Fibroblast of gingiva (primary cell): ENCODE results near the gene SLX9.
A peak's percentile ranks its signal among the peaks of the same experiment; 100 is the strongest.

Experiments
- DNase-seq: peaks from one replicate; pipeline ENCODE4 v3.0.0-alpha.2; 2011; ENCODE audit warnings: low read depth

Gene SLX9

GRCh38 chr21:44991538-44992483 lies 52.0 kb downstream of the SLX9 start:
- DNase-seq, result no peak

DNA sequence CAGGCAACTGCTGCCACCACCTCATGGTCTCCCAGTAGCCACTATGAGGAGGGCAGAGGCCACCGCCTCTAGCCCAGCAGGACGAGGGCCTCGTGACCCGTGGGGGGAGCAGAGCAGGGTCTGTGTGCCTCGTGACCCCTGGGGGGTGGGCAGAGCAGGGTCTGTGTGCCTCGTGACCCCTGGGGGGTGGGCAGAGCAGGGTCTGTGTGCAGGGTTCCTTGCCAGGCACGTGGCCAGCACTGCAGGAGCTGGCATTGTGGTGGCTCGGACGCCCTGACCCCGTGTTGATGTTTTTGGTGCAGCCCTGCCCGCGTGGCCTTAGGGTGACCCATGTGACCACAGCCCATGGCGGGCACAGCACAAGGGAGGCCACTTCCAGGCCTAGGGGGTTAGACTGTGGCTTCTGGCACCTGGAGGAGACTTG lies 52.8 kb downstream of the SLX9 start:
- no peak for DNase-seq

- DNase-seq, result no peak
These were observed 53.7 kb downstream of the SLX9 start for GRCh38 chr21:44993321-44994046.

DNA sequence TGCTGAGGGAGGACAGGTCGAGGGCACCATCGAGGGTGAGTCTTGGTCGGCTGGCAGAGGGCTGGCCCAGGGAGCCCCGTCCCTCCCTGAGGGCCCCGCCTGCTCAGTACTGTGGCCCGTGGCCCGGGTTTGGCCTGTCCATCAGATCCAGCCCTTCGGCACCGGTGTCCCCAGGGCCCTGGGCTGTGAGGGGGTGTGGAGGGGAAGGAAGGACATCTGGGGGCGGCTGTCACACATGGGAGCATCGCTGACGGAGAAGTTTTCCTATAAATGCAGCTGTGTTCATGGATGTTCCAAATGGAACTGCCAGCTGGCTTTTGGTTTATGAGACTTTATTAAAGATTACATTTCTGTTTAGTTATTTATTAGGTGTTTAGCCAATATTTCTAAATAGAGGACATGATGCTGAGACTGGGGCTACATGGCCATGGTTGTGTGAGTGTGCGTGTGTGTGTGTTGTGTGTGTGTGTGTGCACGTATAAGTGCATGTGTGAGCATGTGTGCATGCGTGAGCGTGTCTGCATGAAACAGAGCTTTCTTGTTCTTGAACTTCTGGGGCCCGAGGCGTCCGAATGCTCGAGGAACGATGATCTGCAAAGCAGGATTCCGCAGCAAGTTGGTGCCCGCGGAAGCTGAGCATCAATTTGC lies 54.3 kb downstream of the SLX9 start:
- DNase-seq, result no peak

GRCh38 chr21:44994695-44995342 lies 55.0 kb downstream of the SLX9 start:
- peak; percentile 59 for DNase-seq

DNA sequence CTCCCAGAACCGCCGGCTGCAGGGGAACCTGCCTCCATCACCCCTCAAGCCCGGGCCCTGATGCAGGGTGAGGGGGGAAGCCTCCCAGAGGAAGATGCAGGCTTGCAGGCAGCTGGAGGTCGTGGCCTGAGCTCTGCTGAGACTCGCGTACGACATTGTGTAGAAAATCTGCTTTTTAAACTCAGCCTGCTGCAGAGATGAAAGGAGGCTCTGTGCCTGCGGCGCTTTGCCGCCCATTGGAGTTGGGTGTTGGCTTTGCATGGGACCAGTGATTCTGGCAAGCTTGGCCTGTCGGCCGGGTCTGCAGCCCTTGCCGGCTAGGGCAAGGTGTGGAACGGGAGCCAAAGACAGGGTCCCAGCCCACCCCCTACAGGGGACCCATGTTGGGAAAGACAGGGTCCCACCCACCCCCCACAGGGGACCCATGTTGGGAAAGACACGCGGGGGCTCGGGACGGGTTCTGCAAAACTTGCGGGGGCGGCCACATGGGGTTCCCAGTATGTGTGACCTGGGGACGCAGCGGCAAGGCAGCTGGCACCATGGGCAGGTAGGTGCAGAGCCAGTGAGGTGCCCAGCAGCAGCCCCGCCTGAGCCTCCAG lies 55.6 kb downstream of the SLX9 start:
- DNase-seq, result no peak

DNA sequence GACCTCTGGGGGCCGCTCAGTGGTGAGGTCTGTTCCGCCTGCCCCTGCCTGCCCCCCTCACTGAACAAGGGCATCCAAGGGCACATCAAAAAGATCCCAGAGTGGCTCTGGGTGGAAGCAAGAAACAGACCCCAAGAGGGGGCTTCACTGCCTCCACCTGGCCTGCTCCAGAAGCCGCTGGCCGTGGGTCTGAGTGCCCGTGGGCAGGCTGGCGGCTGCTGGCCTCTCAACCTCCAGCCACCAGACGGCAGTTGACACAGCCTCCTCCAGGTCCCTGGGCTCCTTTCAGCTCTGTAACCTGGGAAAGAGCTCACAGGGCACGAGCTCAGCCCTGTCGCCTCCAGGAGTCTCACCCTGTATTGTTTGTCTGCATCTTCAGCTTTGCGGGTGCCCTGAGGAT lies 56.3 kb downstream of the SLX9 start:
- DNase-seq, result no peak

DNA sequence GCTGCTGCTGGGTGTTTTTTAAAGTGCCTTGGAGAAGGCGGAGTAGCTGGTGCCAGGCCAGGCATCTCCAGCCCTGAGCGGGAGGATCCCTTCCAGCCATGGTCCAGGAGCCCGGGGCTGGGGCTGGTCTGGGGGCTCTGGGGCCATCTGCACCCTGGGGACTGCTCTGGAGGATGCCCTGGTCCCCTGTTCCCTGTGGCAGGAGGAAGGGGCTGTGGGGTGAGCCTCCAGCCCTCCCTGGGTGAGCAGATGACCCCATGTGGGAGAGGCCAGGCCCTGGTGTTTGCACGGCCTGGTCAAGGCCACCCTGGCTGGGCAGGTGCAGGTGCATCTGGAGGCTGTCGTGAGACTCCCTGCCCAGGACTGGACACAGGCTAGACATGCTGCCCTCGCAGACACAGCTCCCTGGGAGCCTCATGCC lies 56.7 kb downstream of the SLX9 start:
- DNase-seq, result no peak

GRCh38 chr21:44996983-44997936 lies 57.4 kb downstream of the SLX9 start:
- no peak for DNase-seq

GRCh38 chr21:44998086-44998620 lies 58.3 kb downstream of the SLX9 start:
- no peak for DNase-seq

DNA sequence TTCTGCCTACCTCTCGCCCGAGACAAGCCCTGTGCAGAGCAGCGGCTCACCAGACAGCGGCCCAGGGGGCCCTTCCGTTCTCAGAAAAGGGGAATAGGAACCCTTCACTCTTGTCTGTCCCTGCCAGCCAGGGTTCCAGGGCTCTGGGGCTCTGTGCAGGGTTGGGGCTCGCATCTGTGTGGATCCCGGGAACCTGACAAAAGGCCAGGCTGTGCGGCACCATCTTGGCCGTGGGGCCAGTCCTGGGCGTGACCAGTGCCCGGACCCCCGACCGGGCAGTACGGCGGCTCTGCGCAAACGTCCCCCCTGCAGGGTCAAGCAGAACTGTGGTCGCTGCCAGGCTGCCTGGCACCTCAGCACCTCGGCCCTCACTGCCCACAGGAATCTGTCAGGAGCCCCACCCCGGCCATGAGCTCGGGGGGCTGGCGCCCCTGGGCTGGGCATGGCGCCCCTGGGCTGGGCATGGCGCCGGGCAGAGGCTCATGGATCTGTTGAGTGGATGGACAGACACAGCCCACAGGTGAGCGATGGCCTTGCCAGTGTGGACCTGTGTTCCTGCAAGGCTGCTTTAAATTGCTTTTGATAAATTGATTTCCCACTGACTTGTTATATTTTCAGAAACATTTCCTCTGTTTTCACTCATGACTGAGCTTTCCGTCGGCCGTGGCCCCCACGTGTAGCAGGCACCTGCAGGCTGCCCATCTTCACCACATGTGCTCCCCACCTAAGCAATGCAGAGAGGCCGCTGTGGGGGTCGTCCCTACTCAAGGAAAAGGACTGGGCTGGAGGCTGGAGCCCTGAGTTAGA lies 59.0 kb downstream of the SLX9 start:
- no peak for DNase-seq

- DNase-seq, result no peak
These were observed 59.7 kb downstream of the SLX9 start for GRCh38 chr21:44999428-44999971.

DNA sequence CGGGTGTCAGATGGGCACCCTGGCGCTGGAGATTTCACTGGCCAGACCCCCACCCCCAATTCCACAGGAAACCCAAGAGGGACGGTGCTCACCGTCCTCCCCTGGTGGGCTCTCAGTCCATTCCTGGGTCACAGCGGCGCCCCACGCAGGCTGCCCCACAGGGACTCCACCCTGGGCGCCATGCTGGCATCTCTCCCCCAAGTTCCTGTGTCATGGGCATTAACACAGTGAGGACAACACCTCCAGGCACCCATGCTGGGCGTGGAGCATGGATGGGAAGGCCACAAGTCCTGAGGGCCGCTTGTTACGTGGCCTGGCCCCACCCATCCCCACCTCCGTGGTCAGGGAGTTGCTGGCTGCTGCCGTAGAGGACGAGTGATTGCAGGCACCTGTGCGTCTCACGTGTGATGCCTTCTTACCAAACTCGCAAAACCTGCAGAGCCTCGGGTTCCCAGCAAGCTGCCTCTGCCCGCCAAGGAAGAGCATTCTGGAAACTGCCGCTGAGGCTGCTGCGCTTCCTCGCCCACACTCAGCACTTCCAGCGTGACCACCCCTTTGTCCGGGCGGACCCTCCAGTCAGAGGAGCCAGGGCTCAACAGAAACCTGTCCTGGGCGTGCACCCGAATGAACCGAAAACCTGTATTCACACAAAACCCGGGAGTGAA lies 60.3 kb downstream of the SLX9 start:
- no peak for DNase-seq

- peak; percentile 54 for DNase-seq
These were observed 60.9 kb downstream of the SLX9 start for GRCh38 chr21:45000637-45001133.

DNA sequence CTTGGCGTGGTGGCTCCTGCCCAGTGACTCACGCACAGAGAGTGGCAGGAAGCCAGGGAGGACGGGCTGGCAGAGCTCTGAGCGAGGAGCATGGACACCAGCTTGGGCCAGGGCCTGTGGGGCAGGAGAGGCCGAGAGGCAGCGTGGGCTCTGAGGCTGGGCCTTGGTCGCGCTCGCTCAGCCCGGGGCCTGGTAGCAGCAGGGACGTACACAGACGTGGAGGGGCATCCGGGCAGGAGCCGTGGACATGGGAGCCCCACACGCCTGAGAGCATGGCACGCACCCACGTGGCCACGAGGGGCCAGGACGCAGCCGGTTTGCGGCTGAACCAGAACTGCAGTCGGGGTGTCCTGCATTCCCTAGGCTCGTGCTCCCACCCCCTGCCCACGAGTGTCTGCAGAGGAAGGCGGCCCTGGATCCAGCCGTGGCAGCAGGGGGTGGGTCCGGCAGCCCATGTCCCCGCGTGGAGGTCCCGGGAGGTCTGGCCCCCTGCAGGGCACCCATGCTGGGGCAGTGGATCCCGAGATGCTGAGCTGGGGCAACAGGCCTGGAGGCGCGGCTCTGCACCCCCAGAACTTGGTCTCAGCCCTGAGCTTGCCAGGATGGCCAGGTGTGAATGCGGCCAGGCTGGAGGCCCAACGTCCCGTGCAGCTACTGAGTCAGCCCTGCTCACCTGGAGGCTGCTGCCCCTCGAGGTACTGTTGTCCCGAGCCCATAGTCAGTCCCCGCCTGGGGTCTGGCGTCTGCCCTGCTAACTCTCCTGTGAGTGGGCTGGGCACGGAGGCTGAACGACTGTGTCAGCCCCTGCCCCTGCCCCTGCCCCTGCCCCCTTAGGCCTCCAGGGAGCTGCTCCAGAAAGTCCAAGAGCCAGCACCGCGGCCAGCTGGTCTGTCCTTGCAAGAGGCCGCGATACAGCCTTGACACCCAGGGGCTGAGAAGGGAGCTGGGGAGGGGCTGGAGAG lies 61.6 kb downstream of the SLX9 start:
- peak; percentile 87 for DNase-seq

- DNase-seq, result no peak
These were observed 62.8 kb downstream of the SLX9 start for GRCh38 chr21:45002381-45003204.
